Uterus (tissue), 2 donors: ENCODE results near the gene CCDC124.

Experiments
- POLR2A ChIP-seq, 2 donors: fragments of 450-650 bp; IDR thresholded peaks; one replicate each; pipeline ENCODE4 v1.6.1; 2016; ENCODE audit warnings: antibody characterized with exemption in 2 of 2, mild to moderate bottlenecking in 1 of 2, moderate library complexity in 1 of 2
- TF ChIP-seq, protein P1 (sequence below), 4 experiments: fragments of 200-600 bp in 2 of 4; fragments of 450-650 bp in 2 of 4; sonication (generic) in 2 of 4; IDR thresholded peaks; one replicate each; pipeline ENCODE4 v1.5.1; 2016 to 2019; ENCODE audit warnings: antibody characterized with exemption in 4 of 4, mild to moderate bottlenecking in 2 of 4, moderate library complexity in 1 of 4

DNA sequence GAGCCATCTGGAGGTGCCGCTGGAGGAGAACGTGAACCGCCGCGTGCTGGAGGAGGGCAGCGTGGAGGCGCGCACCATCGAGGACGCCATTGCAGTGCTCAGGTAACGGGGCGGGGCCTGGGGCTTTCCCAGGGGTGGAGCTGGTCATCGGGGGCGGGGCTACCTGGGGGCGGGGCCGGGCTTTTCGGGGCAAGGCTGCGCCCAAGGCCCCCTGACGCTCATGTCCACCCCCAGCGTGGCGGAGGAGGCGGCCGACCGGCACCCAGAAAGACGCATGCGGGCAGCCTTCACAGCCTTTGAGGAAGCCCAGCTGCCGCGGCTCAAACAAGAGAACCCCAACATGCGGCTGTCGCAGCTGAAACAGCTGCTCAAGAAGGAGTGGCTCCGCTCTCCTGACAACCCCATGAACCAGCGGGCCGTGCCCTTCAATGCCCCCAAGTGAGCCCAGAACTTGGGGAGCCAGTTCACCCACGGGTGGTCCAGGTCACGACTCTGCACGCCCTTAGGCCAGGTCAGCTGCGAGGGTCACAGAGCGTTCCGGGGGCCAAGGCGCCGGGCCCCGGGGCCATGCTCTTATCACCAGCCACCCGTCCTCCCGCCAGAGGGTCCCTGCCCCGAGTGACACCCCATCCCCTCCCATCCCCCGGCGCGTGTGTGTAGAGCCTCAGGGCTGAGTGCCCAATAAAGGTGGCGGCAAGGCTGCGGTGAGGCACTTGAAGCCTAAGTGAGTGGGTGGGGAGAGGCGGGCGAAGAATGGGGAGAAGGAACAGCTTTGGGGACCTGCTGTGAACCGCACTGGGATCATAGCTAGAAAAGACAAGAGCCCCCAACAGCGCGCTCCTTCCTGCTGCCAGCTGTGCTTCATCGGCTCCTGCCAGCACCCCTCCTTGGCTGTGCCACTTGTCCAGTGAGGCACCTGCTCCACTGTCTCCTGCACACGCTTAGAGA, 10.7 kb downstream of the CCDC124 start:
- TF ChIP-seq, protein P1, sequence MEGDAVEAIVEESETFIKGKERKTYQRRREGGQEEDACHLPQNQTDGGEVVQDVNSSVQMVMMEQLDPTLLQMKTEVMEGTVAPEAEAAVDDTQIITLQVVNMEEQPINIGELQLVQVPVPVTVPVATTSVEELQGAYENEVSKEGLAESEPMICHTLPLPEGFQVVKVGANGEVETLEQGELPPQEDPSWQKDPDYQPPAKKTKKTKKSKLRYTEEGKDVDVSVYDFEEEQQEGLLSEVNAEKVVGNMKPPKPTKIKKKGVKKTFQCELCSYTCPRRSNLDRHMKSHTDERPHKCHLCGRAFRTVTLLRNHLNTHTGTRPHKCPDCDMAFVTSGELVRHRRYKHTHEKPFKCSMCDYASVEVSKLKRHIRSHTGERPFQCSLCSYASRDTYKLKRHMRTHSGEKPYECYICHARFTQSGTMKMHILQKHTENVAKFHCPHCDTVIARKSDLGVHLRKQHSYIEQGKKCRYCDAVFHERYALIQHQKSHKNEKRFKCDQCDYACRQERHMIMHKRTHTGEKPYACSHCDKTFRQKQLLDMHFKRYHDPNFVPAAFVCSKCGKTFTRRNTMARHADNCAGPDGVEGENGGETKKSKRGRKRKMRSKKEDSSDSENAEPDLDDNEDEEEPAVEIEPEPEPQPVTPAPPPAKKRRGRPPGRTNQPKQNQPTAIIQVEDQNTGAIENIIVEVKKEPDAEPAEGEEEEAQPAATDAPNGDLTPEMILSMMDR (IDR thresholded peaks at IDR 0.05), result no peak
- no peak for TF ChIP-seq POLR2A (IDR thresholded peaks at IDR 0.05)
